HUDEP-2 (cell line): ENCODE results near the gene DNAJC24.
A peak's percentile ranks its signal among the peaks of the same experiment; 100 is the strongest.
"Not testable (repeated sequence)": the region's sequence is repeated elsewhere in the genome, so short reads cannot be mapped to it uniquely, and the experiment has no call there.

Source experiments
- DNase-seq, 76 experiments: peaks; one replicate each; lab custom pipeline; 2025; ENCODE audit not compliant: unreplicated experiment in 76 of 76; lab: John Stamatoyannopoulos, UW

Gene DNAJC24, protein sequence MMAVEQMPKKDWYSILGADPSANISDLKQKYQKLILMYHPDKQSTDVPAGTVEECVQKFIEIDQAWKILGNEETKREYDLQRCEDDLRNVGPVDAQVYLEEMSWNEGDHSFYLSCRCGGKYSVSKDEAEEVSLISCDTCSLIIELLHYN

DNA sequence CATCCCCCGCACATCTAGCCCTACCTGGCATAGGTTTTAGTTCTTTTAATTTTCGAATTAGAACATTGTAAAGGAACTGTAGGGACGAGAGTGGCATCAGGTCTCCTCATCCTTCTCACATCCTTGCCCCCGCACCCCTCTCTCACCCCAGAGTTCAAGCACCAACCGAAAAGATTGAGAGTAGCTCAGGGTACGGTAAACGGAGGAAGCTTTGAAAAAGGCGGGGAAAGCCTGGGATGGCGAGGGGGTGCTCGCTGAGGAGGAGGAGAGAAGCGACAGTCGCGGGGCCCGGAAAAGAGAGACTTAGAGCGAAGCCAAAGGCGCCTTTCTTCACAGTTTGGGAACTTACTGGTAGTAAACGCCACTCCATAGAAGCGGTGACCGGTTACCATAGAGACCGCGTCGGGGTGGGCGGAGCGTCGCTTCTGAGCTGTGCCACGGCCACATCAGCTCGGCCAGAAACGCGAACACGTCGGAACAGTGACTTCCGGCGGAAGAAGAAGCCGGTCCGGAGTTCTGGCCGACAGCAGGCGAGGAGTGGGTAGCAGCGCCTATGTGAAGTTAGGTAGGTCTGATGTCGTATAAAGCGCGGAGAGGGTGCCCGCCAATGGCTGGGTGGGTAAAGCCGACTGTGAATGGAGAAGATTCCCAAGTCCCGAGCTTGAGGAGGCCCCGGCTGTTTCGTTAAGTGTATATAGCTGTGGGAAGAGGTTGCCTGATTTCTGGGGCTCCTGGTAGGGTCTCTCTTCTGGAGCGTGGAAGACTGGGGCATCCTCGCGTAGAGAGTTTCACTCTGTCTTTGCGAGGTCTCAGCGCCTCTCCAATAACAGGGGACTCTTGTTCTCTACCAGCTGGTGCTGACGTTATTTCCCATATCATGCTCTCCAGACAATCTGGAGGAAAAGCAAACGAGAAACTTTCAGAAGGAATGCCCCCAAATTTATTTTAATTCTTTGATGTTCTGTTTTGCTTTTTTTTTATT is at the start of gene DNAJC24, which contains the start of gene DCDC1:
Gene DNAJC24 (plus strand): TSS at position 513 of the 982 bp plus-strand sequence. CDS start 889 bp downstream, outside the sequence.
Gene DCDC1 (minus strand): TSS at position 392 of the 982 bp plus-strand sequence. CDS start 41,459 bp downstream, outside the sequence.
- DNase-seq = peak in 75 of 76 experiments; percentile 27 to 91 (median 82)

DNA sequence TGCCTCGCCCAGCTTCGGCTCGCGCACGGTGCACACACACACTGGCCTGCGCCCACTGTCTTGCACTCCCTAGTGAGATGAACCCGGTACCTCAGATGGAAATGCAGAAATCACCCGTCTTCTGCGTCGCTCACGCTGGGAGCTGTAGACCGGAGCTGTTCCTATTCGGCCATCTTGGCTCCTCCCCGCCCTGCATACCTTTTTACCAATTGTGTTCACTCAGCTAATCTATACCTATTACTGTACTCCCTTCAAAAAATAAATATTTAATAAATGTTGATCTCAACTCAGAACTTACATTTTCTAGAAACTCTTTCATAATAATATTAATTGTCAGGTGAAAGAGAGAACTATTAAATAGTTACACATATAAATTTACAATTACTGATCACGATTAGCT is 48.2 kb upstream of the DNAJC24 start:
- not testable (repeated sequence) for DNase-seq

DNA sequence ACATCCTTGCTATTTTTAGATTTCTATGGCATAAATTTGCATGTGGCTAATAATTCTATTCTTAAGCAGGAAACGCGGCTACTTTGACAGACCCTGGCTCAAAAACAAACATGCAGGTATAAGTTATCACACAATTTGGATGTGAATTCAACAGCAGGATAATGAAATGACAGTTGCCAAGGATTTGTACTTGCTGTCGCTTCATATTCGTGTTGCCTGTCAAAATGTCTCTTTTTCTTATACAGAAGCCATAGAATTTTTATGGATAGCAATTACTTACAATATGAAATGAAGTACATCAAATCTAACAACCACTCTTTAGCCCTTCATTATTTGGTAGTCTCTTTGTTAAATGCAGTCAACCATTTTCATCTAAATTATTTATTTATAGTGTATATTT is 46.5 kb upstream of the DNAJC24 start:
- no peak for DNase-seq

DNA sequence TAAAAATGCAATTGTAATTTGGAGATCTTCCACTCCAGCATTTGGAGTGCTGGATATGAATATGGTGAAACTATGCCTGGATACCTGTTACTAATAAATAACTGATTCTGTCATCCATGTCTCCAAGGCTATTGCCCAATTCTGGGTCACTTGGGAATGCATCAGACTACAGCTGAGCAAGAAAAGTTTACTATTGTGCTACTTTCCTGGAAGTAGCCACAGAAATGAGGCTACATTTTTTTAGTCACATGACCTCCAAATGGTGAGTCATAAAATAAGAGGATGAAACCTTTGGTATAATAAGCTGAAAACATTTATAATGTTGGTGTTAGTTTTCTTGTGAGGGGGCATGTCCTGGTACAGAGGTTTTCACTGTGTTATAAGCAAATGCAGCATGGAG is 44.5 kb upstream of the DNAJC24 start:
- DNase-seq = no peak

DNA sequence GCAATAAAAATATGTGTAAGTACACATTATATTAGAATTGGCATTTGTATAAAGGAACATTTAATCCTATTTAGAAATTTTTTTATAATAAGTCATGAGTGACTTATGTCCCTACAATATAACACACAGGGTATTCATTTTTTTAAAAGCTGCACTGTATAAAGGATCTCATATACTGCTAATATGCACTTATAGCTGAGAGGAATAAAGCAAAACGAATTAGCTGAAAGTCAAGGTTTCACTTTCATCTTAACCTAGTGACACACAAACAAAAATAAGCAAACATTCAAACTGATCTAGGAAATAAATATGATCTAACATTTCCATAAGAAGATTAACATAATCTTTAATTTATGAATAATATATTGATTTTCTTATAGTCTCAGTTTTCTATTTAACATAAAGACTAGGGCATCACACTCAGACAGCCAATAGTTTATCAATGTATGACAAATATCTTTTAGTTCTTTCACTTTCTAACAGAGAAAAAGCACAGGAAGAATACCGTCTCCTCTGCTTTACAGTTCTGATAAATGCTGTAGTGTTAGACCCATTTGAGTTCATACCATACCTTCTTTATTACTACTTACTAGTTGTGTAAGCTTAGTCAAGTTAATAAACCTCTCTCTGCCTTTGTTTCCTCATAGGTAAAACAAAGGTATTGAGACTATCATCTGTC is 43.1 kb upstream of the DNAJC24 start:
- no peak for DNase-seq

DNA sequence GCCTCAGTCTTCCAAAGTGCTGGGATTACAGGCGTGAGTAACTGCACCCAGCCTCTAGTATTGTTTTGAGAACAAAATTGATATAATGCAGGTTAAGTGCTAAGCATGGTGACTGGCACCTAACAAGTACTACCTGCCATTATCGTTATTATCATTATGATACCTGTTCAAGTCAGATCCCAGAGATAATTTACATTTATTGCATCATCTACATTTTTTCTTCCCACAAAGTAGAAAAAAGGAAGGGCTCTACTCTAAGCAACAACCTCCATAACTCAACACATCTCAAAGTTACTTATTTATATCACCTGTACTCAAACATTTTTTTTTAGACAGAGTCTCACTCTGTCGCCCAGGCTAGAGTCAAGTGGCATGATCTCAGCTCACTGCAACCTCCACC is 42.2 kb upstream of the DNAJC24 start:
- DNase-seq = no peak

DNA sequence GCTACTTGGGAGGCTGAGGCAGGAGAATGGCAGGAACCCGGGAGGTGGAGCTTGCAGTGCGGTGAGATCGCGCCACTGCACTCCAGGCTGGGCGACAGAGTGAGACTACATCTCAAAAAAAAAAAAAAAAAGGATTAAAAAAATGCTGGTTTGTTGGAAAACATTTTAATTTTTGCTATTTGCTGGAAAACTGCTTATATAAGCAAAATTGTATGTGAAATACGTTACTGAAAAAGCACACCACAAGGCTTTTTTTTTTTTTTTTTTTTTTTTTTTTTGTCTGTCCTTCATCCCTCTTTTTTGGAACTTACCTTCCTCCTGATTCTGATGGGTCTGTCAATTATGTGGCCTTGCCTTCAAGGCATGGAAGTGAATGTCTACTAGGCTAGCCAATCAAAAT is 41.0 kb upstream of the DNAJC24 start:
- DNase-seq = no peak

DNA sequence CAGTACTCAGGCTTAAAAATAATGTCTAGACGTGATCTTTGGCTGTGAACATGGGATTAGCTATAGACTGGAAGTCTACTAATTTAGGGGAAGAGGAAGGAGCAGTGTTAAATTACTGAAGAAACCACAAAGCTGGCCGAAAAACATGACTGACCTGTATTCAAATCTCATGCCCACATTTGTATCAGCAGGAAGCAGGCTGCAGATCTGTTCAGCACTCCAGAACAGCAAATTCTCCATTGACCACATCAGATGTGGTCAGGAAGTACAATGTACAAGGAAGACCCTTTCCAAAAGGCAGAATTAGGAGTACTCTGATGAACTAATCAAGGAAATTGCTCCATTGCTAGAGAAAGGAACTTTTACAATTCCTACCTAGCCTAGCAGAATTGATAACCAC is 31.9 kb upstream of the DNAJC24 start:
- no peak for DNase-seq

DNA sequence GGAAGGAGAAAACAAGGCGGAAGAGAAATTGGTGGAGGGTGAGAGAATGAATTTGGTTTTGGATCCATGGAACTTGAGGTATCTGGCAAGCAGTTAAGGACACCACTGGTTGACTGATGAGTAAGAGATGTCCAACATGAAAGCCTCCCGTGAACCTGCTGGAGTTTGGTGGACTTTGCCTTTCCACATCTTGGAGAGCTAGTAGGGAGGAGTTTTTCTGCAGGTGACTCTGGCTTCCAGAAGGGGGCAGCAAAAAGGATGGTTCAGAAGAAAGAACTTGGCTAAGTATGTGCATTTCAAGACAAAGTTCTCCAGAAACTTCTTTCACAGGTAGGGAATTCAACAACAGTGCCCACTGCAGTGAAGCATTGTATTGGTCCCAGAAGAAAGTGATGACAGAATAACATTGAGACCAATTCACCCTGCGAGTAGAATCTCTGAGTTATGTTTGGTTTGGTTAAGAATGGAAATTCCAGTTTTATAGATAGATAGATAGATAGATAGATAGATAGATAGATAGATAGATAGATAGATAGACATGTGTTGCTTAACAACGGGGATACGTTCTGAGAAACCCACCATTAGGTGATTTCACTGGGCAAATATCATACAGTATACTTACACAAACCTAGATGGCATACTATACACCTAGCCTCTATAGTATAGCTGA is 28.6 kb upstream of the DNAJC24 start:
- peak in 24 of 76 experiments; percentile 0 to 34 (median 9) for DNase-seq

DNA sequence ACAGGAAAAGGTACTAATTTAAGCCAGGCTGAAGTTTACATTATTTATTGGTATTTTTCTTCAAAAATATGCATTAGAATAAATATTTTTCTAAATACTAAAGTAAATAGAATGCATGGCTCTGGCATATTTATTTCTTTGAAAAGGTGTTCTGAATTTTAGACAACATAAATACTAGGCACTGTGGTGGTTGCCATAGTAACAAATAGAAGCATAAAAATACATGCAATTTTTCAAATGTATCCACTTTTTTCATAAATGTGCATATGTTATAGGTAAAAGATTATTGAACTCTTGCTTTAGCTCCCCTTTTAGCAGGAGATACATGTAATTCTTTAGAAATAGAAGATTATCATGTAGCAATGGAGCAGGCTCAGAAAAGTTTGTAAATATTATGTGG is 18.5 kb upstream of the DNAJC24 start:
- no peak for DNase-seq

DNA sequence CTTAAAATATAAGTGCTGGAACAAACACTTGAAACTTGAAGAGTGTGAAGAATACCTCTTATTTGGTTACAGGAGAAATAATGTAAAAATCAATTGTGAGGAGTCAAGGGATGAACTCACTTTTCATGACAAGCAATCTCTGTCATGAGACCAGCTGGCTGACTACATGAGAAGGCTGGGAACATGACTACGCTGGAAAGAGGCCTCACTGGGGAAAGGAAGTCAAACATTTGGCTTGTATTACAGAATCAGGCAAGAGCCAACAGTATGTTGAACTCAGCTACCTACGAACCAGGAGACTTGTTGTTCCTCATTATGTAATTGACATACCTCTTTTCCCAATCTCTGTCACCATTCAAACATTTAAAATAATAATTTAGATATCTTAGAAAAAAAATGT is 14.5 kb upstream of the DNAJC24 start:
- DNase-seq = no peak

DNA sequence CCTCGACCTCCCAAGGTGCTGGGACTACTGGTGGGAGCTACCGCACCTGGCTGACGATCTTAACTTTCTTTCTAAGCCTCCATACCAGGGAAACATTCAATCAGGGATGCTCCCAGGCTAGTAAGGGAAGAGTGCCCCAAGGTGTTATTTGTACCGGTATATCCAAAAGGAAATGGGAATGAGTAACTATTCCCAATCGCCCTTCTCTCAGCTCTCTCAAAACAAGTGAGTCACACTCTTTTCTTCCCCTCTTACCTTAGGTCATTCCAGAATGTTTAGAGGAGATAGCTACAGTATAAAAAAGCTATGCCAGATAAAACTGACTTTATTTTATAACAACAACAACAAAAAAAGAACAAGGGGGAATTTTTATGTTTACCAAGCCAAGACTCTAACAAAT is 13.8 kb upstream of the DNAJC24 start:
- no peak for DNase-seq

DNA sequence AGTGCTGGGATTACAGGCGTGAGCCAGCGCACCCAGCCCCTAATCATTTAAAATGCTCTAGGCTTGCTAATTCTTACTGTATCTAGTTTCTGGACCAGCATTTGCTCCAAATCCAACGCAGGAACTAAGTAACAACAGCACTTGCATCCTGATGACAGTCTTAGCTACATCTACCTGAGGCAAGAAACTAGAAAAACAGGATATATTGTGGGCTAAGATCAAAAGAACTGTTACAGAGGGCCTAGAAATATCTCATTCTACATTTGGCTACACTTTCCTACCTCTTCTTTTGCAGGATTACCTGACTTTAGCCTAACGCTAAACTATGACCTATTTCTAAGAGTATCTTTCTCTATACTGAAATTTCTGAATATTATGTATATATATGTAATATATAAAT is 7.9 kb upstream of the DNAJC24 start:
- DNase-seq = no peak

DNA sequence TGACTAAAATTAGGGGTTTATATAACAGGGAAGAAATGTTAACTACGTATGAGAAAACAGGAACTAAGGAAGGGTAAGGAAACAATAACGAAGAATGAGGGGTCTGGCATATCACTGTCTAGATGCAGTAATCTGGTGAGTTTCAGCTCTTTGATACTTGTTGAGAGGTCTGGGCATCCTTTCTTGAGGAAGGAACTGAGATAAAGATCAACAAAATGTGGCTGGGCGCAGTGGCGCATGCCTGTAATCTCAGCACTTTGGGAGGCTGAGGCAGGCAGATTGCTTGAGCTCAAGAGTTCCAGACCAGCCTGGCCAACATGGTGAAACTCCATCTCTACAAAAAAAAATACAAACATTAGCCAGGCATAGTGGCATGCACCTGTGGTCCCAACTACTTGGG is 2.9 kb upstream of the DNAJC24 start:
- no peak for DNase-seq

DNA sequence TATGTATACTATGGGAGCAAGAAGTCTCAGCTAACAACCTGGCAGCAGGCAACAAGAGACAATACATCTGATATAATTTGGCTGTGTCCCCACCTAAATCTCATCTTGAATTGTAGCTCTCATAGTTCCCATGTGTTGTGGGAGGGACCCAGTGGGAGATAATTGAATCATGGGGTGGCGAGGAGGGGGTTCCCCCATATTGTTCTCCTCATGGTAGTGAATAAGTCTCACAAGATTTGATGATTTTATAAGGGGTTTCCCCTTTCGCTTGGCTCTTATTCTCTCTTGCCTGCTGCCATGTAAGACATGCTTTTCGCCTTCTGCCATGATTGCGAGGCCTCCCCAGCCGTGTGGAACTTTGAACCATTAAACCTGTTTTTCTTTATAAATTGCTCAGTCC is 6.2 kb downstream of the DNAJC24 start:
- DNase-seq = no peak

DNA sequence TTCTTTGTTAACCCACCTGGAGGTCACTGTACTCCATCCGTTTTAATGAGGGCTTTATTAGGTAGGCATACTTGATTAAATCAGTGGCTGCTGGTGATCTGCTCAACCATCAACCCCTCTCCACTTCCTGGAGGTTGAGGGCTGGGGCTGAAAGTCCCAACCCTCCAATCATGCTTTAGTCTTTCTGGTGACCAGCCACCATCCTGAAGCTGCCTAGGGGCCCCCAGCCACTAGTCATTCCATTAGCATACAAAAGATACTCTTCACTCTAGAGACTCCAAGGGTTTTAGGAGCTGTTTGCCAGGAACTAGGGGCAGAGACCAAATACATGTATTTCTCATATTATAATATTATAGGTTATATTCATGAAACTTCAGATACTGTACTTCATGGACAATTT is 13.5 kb downstream of the DNAJC24 start:
- DNase-seq = no peak

DNA sequence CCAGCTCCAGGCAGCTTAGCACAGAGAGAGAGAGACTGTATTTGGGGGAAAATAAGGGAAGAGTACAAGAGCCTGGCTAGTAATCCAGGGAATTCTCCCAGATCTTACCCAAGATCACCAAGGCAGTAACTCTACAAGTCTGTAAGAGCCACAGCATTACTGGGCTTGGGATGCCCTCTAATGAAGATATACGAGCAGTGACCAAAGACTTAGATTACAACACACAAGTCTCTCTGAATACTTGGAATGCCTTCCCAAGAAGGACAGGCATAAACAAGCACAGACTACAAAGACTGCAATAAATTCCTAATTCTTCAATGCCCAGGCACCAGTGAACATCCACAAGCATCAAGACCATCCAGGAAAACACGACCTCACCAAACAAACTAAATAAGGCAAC is 17.7 kb downstream of the DNAJC24 start:
- no peak for DNase-seq

DNA sequence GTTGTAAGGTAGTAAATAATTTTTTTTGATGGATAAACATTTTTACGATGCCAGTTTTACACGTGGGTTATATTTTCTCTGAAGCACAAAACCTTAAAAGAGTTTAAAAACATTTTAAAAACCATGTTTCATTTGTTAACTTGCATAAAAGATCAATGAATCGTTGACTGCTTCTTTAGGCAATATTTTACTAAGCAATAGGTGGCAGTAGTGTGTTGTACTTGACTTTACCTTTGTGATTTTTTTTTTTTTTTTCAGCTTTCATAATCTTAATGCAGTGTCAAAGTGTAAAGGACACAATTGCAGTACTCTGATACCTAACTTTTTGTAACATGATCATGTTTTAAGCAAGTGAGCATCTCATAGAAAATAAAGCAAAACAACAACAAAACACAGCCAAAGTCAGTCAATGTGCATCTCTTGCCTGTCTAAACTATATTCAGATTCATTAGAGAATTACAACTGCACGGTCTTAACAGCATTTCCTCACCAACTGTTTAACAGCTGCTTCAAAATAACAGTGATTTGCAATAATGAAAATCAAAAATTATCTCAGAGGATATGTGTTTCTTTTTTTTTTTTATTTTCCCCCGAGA is 27.7 kb downstream of the DNAJC24 start:
- DNase-seq = peak in 11 of 76 experiments; percentile 1 to 26 (median 7)

DNA sequence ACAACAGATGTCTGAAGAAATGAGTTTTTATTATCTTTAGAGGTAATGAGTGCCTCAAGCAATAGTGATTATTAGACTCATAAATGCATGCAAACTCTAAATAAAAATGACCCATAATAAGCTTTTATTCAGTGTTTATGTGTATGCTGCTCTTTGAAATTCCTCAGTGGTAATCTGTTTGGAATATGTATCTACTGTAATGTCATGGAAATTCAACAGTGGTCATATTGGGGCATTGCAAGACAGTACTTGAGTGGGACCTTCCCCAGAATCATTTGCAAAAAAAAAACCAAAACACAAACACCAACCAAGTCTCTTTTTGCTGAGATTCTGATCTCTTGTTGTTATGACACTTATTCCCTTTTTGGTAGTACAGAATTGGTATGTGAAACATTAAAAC is 35.0 kb downstream of the DNAJC24 start:
- DNase-seq = no peak

DNA sequence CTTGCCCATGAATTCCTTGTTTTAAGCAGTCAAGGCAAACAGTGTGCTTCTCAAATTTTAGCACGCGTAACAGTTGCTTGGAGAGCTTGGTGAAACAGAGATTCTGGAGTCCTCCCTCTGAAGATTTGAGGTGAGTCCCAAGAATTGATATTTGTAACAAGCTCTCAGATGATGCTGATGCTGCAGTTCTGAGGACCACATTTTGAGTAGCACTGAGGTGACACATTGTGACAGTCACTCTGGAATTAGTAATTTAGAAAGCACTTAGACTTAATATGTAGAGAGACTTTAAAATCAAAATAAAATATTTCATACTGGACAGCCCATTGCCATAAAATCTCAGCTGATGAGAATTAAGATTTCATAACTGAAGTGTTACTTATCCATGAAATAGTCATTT is 38.5 kb downstream of the DNAJC24 start:
- no peak for DNase-seq
